Kidney (tissue), 14 donors: ENCODE data around the gene GMPPA. TPM values are rescaled to one million over a fixed set of nuclear protein-coding genes. Genes with fewer than 3 reads are reported as not detected.
A peak's percentile ranks its signal among the peaks of the same experiment; 100 is the strongest.

Experiments used
- DNase-seq, 5 donors: peaks; one replicate each; pipeline ENCODE4 v3.0.0-alpha.2; 2013 to 2020
- FAIRE-seq: peaks from 2 replicates; lab custom pipeline; 2012; peaks lifted over from hg19 to GRCh38; lab: Jason Lieb, UNC
- H3K27ac ChIP-seq, 2 donors: one replicate each; pipeline ENCODE4 v1.7.0; 2013; ENCODE audit warnings: low read depth in 2 of 2, low read length in 2 of 2, inconsistent platforms in 1 of 2
- H3K27me3 ChIP-seq: one replicate; pipeline ENCODE4 v1.7.1; 2013; ENCODE audit warnings: low read length, inconsistent platforms; ENCODE audit not compliant: control insufficient read depth, insufficient read depth
- H3K36me3 ChIP-seq, 3 donors: one replicate each; pipeline versions ENCODE4 v1.7.0 to v1.7.1; 2013; ENCODE audit warnings: low read length in 3 of 3, control low read depth in 1 of 3, inconsistent platforms in 1 of 3; ENCODE audit not compliant: insufficient read depth in 3 of 3, control insufficient read depth in 2 of 3
- H3K4me1 ChIP-seq, 3 donors: one replicate each; pipeline versions ENCODE4 v1.7.0 to v1.7.1; 2013; ENCODE audit warnings: low read length in 3 of 3, inconsistent platforms in 1 of 3, low read depth in 1 of 3; ENCODE audit not compliant: control insufficient read depth in 2 of 3, insufficient read depth in 2 of 3
- H3K4me3 ChIP-seq, 3 donors: one replicate each; pipeline versions ENCODE4 v1.7.0 to v1.8.1; 2013; ENCODE audit warnings: low read length in 3 of 3, control low read depth in 1 of 3, inconsistent platforms in 1 of 3
- H3K9ac ChIP-seq, 3 donors: one replicate each; pipeline versions ENCODE4 v1.7.0 to v1.7.1; 2013; ENCODE audit warnings: low read length in 3 of 3, control low read depth in 1 of 3, inconsistent platforms in 1 of 3
- H3K9me3 ChIP-seq, 3 donors: one replicate each; pipeline versions ENCODE4 v1.7.0 to v1.7.1; 2013; ENCODE audit warnings: low read length in 3 of 3, control low read depth in 1 of 3, inconsistent platforms in 1 of 3; ENCODE audit not compliant: control insufficient read depth in 2 of 3, insufficient read depth in 1 of 3
- intact Hi-C: fragments of 100-400 bp; cut with DNase I; formaldehyde crosslinking; loops from one replicate; pipeline ENCODE4 v1.11.1; 2022
- polyA plus RNA-seq: library from polyadenylated mRNA; stranded (reverse); fragments of 350-450 nt; fragmentation: Illumina TruSeq; extraction: RNeasy Lipid Tissue Mini Kit (QIAGEN cat#74804); gene quantifications from one replicate; pipeline ENCODE4 v1.2.3, GENCODE V29; 2014; ENCODE audit warnings: low read depth, low replicate concordance; ENCODE audit not compliant: insufficient read depth
- total RNA-seq: library from RNA; stranded (reverse); fragmentation: NEBNext Ultra II Directional; extraction: Animal tissue kit (Norgen Biotek cat#: 25700); gene quantifications from one replicate; pipeline ENCODE4 v1.2.1, GENCODE V29; 2021
- TF ChIP-seq, protein P1 (sequence below): IDR thresholded peaks from 3 replicates; pipeline ENCODE4 v1.5.1; 2012; ENCODE audit warnings: mild to moderate bottlenecking, moderate library complexity, borderline replicate concordance; ENCODE audit not compliant: insufficient read depth; ENCODE audit errors: extremely low read depth
- donor health status: control.
- donor health status: control.
- donor health status: control.
- donor health status: control.
- donor health status: control.
- donor health status: DM: yes; HTN: yes; CAD: no.
- donor health status: Normal renal cell carcinoma (clear cell type).

The GMPPA gene
- total and polyA plus RNA-seq, 2 donors from 2014 or later: 33.9 to 53.1 TPM

GRCh38 chr2:219551441-219552381, 53.0 kb downstream of the GMPPA start:
- no peaks in the 10 kb centered on the region for H3K9me3 ChIP-seq
- no peak overlapping the region for H3K9ac ChIP-seq
- peak overlapping the region in 2 of 3 donors; percentile 38 to 57 for H3K4me3 ChIP-seq
- H3K27me3 ChIP-seq: no peaks in the 10 kb centered on the region
- H3K36me3 ChIP-seq: no peaks in the 10 kb centered on the region
- no peak overlapping the region for H3K27ac ChIP-seq
- FAIRE-seq (no peak), DNase-seq (peak in 3 of 5 donors; percentile 31 to 83 (median 79))
- peaks cover 0 to 12% (median 0%) of the 10 kb centered on the region in 3 donors for H3K4me1 ChIP-seq
- TF ChIP-seq, protein P1, sequence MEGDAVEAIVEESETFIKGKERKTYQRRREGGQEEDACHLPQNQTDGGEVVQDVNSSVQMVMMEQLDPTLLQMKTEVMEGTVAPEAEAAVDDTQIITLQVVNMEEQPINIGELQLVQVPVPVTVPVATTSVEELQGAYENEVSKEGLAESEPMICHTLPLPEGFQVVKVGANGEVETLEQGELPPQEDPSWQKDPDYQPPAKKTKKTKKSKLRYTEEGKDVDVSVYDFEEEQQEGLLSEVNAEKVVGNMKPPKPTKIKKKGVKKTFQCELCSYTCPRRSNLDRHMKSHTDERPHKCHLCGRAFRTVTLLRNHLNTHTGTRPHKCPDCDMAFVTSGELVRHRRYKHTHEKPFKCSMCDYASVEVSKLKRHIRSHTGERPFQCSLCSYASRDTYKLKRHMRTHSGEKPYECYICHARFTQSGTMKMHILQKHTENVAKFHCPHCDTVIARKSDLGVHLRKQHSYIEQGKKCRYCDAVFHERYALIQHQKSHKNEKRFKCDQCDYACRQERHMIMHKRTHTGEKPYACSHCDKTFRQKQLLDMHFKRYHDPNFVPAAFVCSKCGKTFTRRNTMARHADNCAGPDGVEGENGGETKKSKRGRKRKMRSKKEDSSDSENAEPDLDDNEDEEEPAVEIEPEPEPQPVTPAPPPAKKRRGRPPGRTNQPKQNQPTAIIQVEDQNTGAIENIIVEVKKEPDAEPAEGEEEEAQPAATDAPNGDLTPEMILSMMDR: no peak
- intact Hi-C loops: no loop called here

DNA sequence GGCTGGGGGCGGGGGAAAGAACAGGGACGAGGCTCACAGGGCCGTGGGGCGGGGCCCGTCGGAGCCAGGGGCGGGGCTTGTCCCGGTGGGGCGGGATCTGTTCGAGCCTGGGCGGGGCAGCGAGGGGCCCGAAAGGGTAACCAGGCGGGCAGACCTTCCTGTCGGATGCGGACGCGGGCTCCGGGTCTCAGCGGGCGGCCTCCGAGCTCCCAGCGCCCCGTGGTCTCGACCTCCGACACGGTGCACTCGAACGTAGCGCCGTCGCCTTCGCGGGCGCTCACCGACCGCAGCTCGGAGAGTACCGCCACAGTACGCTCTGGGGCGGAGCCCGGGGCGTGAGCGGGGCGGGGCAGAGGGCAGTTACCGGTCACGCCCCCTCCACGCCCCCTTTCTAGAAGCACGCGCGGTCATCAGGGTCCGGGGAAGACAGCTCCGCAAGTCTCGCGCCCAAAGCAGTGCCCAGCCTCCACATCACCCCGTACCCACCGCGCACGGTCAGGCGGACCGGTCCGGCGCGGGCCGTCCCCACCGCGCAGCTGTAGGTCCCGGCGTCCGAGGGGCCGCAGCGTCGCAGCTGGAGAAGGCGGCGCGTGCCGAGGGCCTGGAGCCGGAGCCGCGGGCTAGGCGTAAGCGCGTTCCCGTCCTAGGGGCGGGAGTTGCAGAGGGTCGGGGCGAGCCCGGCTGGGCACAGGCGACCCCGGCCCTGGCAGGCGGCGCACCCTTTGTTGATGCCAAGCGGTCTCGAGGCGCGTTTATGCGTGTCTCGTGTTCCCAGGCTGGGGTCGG, 53.9 kb downstream of the GMPPA start:
- H3K27ac ChIP-seq: no peak overlapping the region
- FAIRE-seq: no peak
- intact Hi-C loops: no loop called here
- peak overlapping the region in 1 of 3 donors; percentile 43 for H3K9ac ChIP-seq
- TF ChIP-seq, protein P1: no peak
- H3K36me3 ChIP-seq: no peaks in the 10 kb centered on the region
- H3K4me1 ChIP-seq: peaks cover 0 to 12% (median 0%) of the 10 kb centered on the region in 3 donors
- no peaks in the 10 kb centered on the region for H3K9me3 ChIP-seq
- no peaks in the 10 kb centered on the region for H3K27me3 ChIP-seq
- DNase-seq: peak; percentile 93 to 97 (median 94)
- H3K4me3 ChIP-seq: peak overlapping the region; percentile 57 to 60 (median 58)

DNA sequence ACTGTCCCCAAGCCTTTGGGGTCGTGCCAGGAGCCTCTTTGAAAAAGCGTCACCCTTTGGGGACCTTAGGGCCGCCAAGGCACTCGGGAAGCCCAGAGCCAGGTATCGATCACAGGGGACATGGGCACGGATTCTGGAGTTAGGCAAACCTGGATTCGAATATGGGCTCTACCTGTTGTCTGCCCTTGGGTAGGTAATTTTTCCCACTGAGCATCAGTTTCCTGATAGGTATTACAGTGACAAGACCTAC, 54.4 kb downstream of the GMPPA start:
- FAIRE-seq: no peak
- peak overlapping the region in 1 of 3 donors; percentile 43 for H3K9ac ChIP-seq
- DNase-seq: no peak

More for the DNA sequence above, 54.4 kb downstream of the GMPPA start:
- intact Hi-C loops: no loop called here
- H3K27me3 ChIP-seq: no peaks in the 10 kb centered on the region
- no peaks in the 10 kb centered on the region for H3K36me3 ChIP-seq
- H3K27ac ChIP-seq: no peak overlapping the region
- H3K9me3 ChIP-seq: no peaks in the 10 kb centered on the region
- TF ChIP-seq, protein P1: no peak
- H3K4me3 ChIP-seq: peak overlapping the region in 1 of 3 donors; percentile 57
- peaks cover 0 to 12% (median 0%) of the 10 kb centered on the region in 3 donors for H3K4me1 ChIP-seq
